PFSK-1 (cell line): ENCODE results near the gene SIRT6.

ENCODE experiments used
- POLR2AphosphoS5 ChIP-seq: IDR thresholded peaks from 2 replicates; pipeline ENCODE4 v1.6.1; 2012; ENCODE audit warnings: low read depth, mild to moderate bottlenecking, control low read depth, low read length, moderate library complexity
- REST ChIP-seq, 2 experiments: IDR thresholded peaks; 2 replicates each; pipeline versions ENCODE4 v1.6.1 to v1.8.0; 2011 to 2012; ENCODE audit warnings: low read depth in 2 of 2, low read length in 2 of 2, control low read depth in 1 of 2, inconsistent platforms in 1 of 2, mild to moderate bottlenecking in 1 of 2, moderate library complexity in 1 of 2; ENCODE audit not compliant: insufficient read depth in 1 of 2
- SIN3A ChIP-seq: IDR thresholded peaks from 2 replicates; pipeline ENCODE4 v1.6.1; 2012; ENCODE audit warnings: mild to moderate bottlenecking, low read length, moderate library complexity, borderline replicate concordance; ENCODE audit not compliant: insufficient read depth
- TAF1 ChIP-seq: IDR thresholded peaks from 2 replicates; pipeline ENCODE4 v1.6.1; 2012; ENCODE audit warnings: low read length, control low read depth, borderline replicate concordance; ENCODE audit not compliant: insufficient read depth

- peak; percentile 97 for TF ChIP-seq REST (IDR thresholded peaks at IDR 0.05; ENCODE audit: insufficient read depth in 1 of 2, low read depth in 2 of 2, low read length in 2 of 2)
- TF ChIP-seq SIN3A: no peak
- no peak for TF ChIP-seq POLR2AphosphoS5
- no peak for TF ChIP-seq TAF1
Measured at GRCh38 chr19:4172861-4173473, 9.4 kb downstream of the SIRT6 start.
